HG03135 (cell line): ENCODE measurements around the gene PRM2.

Source experiments
- ATAC-seq: cut with Tn5 transposase; IDR thresholded peaks from one replicate; pipeline ENCODE4 v1.9.1; 2021; ENCODE audit warnings: mild to moderate bottlenecking, moderate library complexity; ENCODE audit not compliant: unreplicated experiment

Gene PRM2

DNA sequence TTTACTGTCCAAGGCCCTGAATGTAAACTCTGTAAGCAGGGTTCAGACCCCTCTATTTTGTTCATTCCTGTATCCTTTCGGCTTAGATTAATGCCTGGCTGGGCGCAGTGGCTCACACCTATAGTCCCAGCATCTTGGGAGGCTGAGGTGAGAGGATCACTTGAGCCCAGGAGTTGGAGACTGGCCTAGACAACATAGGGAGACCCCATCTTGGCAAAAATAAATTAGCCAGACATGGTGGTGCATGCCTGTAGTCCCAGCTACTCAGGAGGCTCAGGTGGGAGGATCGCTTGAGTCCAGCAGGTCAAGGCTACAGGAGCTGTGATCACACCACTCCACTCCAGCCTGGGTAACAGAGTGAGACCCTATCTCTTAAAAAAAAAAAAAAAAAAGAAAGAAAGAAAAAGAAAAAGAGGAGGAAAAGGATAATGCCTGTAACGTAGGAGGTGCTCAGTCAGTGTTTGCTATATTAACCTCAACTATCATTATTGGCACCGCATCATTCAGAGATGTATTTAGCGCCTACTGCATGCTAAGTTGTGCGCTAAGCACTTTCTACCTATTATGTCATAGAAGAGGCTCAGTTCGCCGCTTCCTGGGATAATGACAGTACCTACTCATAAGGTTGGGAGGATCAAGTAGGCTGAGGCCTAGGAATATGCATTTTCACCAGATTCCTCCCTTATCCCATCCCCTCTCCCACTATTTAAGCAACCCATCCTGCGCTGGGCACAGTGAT, 25.3 kb downstream of the PRM2 start:
- ATAC-seq, result no peak

DNA sequence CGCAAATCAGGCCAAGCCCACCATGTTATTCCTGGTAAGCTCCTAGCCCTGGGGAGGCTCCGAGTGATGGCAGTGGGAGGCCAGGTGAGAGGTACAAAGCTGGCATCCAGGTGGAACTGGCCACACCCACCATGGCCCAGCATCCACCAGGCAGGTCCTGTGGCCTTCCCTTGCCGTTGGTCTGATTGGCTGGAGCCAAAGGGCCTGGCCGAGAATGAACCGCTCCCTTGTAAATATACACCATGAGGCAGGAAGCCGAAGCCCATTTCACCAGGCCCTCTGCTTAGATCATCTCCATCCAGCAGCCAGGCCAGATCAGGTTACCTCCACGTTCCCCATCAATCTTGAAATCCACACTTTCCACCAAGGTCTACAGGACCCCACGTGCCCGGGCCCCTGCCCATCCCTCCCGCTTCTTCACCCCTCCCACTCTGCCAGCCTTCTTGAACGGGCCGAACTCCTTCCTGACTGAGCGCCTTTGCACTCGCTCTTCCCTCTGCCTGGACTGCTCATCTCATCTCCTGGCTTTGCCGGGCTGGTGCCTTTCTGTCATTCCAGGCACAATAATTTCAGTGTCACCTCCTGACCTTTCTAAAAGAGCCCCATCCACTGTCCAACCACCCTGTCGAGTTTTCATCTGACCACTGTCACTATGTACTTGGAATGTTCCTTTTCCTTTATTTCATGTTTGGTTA, 26.0 kb downstream of the PRM2 start:
- ATAC-seq, result no peak

DNA sequence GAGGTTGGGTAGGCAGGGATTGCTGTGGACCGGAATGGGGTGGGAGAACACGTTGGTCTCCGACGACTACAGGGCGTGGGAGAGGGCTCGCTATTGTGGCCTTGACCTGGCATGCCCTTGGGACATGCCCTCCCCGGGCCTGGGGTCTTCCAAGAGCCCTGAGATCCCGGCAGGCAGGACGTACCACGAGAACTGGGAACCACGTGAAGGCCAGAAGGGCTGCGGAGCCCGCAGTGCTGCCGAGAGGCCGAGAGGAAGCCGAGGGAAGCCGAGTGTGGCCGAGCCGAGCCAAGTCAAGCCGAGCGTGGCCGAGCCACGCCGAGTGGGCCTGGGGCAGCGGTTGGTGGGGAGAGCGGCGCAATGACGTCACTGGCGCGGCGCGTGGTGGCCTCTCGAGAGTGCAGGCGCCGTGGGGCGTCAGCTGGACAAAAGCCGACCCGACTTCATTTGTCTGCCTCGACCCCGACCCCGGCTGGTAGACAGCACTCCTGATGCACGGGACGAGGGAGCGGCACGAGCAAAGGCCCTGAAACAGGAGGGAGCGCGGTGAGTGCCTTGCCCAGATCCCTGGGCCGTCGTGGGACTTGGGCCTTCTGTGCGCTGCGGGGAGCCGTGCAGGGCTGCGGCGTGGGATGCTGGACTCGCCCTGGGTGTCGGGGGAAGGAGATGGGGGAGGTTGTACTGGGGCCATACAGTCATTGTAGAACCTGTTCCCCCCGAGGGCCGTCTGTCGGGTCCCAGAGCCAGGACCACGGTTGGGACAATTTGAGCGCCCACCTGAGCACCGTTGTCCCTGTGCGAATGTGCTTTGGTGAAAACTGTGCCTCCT, 26.8 kb downstream of the PRM2 start:
- ATAC-seq, result no peak

DNA sequence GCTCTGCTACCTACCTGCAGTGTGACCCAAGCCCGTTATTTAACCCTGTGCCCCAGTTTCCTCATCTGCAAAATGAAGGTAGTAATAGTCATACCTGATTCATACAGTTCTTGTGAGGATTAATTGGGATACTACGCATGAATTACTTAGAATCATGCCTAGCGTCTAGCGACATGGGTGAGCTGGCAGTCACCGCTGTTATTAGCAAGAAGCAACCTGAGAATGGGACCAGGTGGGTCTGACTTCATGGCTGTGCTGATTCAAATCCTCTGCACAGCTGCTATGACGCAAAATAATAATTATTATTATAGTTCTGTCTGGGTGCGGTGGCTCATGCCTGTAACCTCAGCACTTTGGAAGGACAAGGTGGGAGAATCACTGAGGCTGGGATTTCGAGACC, 28.1 kb downstream of the PRM2 start:
- ATAC-seq, result no peak

DNA sequence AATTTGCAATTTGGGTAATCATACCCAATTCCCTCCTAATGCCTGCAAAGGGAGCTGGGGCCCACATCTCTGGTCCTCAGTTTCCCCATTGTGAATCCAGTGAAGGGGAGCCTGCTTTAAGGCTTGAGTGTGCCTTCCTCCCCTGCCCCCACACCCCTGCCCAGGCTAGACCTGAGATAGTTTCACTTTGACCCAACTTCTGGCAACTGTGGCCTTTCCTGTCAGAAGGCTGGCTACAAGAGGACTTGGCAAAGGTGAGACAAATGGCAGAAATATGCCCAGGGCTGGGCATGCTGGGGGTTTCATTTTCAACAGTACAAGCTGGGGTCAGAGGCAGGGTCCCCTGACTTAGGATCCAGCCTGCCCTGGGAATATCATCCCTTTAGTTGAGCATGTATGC, 30.3 kb downstream of the PRM2 start:
- ATAC-seq, result no peak

DNA sequence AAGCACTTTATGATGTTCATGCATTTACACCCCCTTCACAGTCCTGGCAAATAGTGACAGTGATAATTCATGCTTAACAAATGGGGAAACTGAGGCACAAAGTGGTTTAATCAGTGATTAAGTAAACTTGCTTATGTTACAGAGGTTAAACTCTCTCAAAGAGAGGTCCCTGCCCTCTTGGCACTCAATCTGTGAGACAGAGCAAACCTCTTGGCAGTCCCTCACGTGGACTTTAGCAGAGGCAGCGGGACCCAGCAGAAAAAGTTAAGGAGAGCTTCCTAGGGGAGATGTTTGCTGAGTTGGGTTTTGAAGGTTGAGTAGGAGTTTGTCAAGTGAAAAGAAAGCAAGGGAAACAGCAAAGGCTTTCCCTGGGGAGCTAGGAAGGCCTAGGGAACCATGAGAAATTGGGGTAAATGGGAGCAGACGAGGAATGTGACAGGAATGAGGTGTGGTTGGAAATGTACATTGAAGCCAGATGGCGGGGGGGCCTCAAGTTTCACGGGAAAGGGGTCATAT, 31.0 kb downstream of the PRM2 start:
- no peak for ATAC-seq

DNA sequence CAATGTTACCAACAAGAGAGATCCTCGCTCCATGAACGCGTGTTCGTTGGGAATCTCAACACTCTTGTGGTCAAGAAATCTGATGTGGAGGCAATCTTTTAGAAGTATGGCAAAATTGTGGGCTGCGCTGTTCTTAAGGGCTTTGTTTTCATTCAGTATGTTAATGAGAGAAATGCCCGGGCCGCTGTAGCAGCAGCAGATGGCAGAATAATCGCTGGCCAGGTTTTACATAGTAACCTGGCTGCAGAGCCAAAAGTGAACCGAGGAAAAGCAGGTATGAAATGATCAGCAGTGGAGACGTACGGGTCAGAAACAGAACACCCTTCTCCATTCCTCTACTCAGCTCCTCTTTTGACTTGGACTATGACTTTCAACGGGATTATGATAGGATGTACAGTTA, 33.6 kb downstream of the PRM2 start:
- no peak for ATAC-seq

DNA sequence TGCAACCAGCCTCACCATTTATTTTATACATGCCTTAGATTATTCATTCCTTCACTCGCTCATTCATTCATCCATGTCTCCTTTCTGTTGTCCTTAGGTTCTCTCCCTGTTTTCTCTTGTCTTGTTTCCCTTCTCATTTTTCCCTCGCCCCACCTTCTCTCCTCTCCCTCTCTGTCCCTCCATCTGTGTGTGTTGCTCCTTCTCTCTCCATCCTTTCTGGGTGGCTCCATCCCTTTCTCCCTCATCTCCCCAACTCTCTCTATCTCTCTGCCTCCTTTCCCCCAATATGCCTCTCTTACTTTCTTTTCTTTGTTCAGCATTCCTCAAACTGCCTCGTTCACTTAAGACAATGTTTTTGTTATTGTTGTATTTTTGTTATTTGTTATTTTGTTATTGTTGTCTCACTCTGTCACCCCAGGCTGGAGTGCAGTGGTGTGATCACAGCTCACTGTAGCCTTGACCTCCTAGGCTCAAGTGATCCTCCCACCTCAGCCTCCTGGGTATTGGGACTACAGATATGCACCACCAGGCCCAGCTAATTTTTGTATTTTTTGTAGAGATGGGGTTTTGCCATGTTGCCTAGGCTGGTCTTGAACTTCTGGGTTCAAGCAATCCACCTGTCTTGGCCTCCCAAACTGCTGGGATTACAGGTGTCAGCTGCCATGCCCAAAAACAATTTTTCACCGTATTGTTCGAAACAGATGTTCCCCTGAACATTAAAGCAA, 34.6 kb downstream of the PRM2 start:
- ATAC-seq, result no peak

DNA sequence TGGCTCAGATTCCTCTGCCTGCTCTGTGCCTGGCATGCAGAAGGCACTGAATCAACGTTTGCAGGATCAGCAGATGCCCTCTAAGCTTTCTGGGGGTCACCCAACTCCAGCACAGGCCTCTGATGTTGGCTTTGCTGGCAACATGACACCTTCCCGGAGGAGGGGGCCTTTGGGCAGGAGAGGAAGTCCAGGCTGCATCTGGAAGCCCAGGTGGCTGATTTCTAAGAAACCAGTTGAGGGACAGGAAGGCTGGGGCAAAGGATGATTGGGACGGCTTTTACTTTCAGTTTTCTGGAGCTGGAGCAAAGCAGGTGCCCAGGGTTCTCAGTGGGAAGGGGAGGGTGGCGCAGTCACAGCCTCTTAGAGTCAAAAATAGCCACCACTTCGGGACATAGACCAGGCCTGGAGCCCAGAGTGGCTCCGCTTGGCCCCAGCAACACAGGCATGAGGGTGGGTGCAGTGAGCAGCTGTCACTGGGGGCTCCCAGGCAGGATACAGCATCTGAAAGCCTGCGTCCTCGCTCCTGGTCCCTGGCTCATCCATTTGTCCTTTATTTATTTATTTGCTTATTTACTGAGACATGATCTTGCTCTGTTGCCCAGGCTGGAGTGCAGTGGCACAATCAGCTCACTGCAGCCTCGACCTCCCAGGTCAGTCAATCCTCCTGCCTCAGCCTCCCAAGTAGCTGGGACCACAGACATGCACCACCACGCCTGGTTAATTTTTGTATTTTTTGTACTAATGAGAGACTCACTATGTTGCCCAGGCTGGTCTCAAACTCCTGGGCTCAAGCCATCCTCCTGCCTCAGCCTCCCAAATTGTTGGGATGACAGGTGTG, 35.4 kb downstream of the PRM2 start:
- no peak for ATAC-seq

DNA sequence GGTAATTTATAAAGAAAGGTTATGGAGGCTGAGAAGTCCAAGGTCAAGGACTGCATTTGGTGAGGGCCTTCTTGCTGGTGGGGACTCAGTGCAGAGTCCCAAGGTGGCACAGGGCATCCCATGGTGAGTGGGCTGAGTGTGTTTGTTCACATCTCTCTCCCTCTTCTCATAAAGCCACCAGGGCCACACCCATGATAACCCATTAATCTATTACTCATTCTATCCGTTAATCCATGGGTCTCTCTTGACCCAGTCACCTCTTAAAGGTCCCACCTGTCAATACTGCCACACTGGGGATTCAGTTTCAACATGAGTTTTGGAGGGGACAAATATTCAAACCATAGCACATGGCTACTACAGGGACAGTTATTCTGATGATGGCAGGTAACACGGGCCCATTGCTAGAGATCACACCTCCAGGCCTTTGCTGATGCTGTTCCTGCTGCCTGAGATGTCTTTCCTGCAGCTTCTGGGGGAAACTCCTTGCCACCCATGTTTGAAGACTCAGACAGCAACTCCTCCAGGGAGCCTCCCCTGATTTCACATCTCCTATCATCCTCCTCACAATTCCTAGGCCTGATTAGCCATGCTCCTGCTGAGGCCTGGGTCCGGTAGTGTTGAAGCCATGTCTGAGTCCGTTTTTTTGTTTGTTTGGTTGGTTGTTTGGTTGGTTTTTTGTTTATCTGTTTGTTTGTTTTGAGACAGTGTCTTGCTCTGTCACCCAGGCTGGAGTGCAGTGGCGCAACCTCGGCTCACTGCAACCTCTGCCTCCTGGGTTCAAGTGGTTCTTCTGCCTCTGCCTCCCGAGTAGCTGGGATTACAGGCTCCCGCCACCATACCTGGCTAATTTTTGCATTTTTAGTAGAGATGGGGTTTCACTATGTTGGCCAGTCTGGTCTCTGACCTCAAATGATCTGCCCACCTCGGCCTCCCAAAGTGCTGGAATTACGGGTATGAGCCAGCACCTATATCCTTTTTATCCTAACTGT, 36.3 kb downstream of the PRM2 start:
- no peak for ATAC-seq

DNA sequence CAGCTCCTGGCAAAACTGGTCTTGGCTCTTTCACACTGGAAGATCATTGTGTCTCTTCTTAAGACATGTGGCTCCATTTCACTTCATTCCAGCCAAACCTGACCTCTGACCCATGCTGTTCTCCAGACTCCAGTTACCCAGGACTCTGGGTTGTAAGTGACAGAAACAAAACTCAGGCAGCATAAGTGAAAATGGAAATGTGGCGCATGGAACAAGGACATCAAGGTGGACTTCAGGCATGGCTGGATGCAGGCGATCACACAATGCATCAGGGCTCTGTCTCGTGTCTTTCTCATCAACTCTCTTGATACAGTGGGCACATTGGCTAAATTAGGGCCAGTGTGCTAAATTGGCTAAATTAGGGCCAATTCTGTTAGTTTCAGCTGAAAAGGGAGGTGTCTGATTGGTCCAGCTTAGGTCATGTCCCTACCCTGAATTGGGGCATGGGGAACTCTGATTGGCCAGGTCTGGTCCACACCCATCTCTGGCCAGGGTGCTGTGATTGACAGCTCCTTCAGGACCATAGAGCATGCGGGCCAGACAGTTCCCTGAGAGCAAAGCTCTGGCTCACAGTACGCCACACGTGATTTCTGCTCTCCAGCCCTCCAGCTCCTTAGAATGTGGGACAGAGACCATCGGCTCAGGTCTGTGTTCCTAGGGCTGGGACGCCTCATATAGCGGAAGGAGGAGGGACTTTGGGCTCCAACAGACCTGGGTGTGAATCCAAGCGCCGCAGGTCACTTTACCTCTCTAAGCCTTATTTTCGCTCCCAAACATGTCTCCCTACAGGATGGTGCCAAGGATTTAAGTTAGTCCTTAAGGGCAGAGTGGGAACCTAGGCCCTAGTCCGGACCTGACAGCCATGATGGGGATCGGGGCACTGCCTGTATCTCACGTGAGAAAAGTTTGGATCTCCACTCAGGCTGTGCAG, 37.7 kb downstream of the PRM2 start:
- ATAC-seq, result no peak

DNA sequence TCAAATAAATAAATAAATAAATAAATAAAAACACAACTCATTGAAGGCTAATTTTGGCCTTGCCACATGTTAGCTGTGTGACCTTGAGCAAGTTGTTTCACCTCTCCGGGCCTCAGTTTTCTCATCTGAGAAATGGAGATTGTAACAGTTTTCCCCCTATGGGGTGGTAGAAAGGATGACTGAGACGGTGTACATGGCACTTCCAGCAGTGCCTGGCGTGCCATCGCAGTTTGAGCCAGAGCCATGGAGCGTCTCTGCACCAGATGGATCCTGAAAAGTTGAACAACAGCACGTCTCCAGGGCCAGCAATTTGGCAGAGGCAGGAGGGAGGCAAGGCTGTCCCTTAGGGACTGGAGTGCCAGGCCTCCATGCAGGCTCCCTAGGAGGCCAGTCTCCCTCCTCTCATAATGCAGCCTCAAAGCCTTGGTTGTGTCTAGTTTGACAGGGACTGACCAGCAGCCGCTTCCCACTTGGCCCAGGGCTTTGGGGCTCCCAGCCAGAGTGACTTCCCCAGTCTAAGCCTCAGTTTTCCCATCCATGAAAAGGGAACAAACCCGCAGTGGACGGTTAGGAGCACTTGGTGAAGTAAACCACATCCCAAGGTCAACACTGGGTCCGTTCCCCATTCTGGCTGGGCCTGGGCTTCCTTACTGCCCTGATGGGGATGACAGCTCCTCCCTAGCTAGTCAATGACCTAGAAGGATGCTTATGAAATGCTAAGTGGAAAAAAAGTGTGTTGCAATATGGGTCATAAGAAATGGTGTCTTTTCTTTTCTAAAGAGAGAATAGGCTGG, 39.6 kb downstream of the PRM2 start:
- no peak for ATAC-seq

DNA sequence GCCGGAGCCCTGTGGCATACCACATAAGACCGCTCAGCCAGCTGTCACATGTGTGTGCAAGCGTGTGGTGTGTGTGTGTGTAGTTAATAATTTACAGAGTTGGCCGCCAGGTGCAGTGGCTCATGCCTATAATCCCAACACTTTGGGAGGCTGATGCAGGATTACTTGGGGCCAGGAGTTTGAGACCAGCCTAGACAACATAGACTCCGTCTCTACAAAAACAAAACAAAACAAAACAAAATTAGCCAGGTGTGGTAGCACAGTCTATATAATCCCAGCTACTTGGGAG, 40.6 kb downstream of the PRM2 start:
- no peak for ATAC-seq

DNA sequence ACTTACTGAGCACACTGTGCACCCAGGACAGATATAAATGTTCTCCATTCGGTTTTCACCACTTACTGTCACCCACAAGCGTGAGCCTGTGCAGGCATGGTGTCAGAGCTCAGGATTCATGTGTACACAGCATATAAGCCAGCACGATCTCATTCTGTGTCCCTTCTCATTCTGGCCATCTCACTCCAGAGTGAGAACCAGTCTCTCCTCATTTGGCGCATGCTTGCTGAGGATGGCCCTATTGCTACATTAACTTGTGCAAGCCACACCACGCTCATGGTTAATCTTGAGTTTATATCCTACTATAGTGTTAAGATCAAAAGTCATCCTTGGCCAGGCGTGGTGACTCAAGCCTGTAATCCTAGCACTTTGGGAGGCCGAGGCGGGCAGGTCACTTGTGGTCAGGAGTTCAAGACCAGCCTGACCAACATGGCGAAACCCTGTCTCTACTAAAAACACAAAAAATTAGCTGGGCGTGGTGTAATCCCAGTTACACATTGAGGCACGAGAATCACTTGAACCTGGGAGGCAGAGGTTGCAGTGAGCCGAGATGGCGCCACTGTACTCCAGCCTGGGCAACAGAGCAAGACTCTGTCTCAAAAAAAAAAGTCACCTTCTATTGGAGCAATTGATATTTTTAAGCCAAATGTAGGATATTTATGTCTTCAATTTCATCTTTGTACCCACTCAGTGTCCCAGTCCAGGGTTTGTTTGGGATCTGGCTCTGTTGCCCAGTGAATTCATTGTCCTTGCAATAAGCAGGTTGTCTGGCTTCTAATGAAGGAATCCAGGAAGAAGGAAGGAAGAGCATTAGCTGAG, 41.2 kb downstream of the PRM2 start:
- ATAC-seq, result no peak

DNA sequence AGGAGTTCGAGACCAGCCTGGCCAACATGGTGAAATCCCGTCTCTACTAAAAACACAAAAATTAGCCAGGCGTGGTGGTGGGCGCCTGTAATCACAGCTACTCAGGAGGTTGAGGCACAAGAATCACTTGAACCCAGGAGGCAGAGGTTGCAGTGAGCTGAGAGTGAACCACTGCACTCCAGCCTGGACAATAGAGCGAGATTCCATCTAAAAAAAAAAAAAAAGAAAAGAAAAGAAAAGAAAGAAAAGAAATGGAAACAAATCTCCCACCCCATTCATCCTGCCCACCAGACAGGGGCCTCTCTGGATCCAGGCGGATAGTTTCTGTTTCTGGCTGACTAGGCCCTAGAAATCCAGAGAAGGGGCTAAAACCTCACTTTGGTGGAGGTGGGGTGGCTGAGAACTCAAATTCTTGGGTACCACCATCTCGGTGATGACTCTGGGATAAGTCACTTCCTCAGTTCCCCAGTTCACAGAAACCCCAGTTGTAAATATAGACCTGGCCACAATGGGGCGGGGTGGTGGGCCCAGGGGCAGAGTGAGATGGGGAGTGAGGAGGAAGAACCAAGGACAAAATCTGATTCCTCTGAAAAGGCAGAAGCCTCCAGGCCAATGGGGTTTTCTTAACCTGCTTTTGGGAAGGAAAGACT, 42.4 kb downstream of the PRM2 start:
- no peak for ATAC-seq
